Measurements from ENCODE around the gene PHF12. TPM values are rescaled to one million over a fixed set of nuclear protein-coding genes. Genes with fewer than 3 reads are reported as not detected.

The PHF12 gene
- total and polyA plus RNA-seq, 10 of the 15 experiments (the other 5 are each of a cell fraction or from before 2014, with no cell fraction given): 1.3 to 43.9 (median 19.2) TPM

- BruUV-seq (replicated peaks): no TSS peak
- H3K4me3 ChIP-seq: no peak overlapping the region
- no peaks in the 10 kb centered on the region for H3K27me3 ChIP-seq (replicated peaks in 1 of 2; ENCODE audit: control insufficient read depth in 2 of 2, insufficient read depth in 2 of 2, low read length in 1 of 2)
- WGBS (ENCODE audit: insufficient coverage, insufficient replicate concordance, low lambda C conversion rate, missing lambda C conversion rate): 0% methylated on average over 1 of the region's 1 CpG
- H3K9ac ChIP-seq (ENCODE audit: control insufficient read depth, insufficient read depth, low read length): no peak overlapping the region
- RAD21 ChIA-PET (ENCODE audit: unreplicated experiment): no interaction called here
- no peak overlapping the region for H3K27ac ChIP-seq (ENCODE audit: control insufficient read depth, insufficient read depth)
- DNase-seq (ENCODE audit: low read depth, low spot score): no peak
- CTCF ChIA-PET: no interaction called here
- in situ Hi-C loops (cut with MboI) (no loop called here), intact Hi-C loops (cut with micrococcal nuclease; ENCODE audit: unreplicated experiment) (no loop called here)
- H2AFZ ChIP-seq (ENCODE audit: control insufficient read depth, low read depth, low read length): no peak overlapping the region
- no peak overlapping the region for H3K4me2 ChIP-seq (ENCODE audit: control insufficient read depth, insufficient read depth)
- no peaks in the 10 kb centered on the region for H3K9me3 ChIP-seq (replicated peaks; ENCODE audit: control insufficient read depth, insufficient read depth, low read length)
- SMC1A ChIA-PET (ENCODE audit: uncharacterized antibody, unreplicated experiment): no interaction called here
- H3K79me2 ChIP-seq (ENCODE audit: control insufficient read depth, insufficient read depth, low read length): no peaks in the 10 kb centered on the region
- no peaks in the 10 kb centered on the region for H4K20me1 ChIP-seq (ENCODE audit: control insufficient read depth, insufficient read depth)
- POLR2A ChIA-PET: no interaction called here
- H3K4me1 ChIP-seq (ENCODE audit: control insufficient read depth, insufficient read depth, low read length): no peaks in the 10 kb centered on the region
- no peak for FAIRE-seq
- no peak for ATAC-seq
- no peak for TF ChIP-seq EP300 (IDR thresholded peaks at IDR 0.05; ENCODE audit: borderline replicate concordance in 1 of 2, control insufficient read depth in 1 of 2, low read depth in 2 of 2, low read length in 2 of 2)
- no peak for TF ChIP-seq ZNF274 (IDR thresholded peaks at IDR 0.05; ENCODE audit: insufficient read depth, insufficient read length)
- TF ChIP-seq SKIL (IDR thresholded peaks at IDR 0.05; ENCODE audit: low read depth, poor library complexity, severe bottlenecking): no peak
- no peaks in the 10 kb centered on the region for H3K36me3 ChIP-seq (ENCODE audit: control insufficient read depth in 2 of 2, insufficient read depth in 2 of 2, low read length in 1 of 2)
These were observed 37.2 kb upstream of the PHF12 start for GRCh38 chr17:28988475-28988874.

All from GM12878 (cell line).